Measurements from ENCODE around the gene PLXNA1.

PLXNA1 gene

DNA sequence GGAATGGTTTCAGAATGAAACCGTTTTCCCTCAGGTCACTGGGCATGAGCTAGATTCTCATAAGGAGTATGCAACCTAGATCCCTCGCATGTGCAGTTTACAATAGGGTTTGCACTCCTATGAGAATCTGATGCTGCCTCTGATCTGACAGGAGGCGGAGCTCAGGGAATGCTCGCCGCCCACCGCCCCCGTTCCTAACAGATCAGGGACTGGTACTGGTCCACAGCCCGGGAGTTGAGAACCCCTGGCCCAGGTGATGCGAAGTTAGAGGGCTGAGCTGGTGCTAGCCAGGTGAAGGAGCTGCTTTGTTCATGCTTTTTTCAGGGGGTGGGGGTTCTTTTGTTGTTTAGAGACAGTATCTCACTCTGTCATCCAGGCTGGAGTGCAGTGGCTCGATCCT lies 15.5 kb upstream of the PLXNA1 start:
- TF ChIP-seq POLR2A (IDR thresholded peaks at IDR 0.05; ENCODE audit: extremely low read depth, insufficient read length), result no peak
- TF ChIP-seq, protein P1, sequence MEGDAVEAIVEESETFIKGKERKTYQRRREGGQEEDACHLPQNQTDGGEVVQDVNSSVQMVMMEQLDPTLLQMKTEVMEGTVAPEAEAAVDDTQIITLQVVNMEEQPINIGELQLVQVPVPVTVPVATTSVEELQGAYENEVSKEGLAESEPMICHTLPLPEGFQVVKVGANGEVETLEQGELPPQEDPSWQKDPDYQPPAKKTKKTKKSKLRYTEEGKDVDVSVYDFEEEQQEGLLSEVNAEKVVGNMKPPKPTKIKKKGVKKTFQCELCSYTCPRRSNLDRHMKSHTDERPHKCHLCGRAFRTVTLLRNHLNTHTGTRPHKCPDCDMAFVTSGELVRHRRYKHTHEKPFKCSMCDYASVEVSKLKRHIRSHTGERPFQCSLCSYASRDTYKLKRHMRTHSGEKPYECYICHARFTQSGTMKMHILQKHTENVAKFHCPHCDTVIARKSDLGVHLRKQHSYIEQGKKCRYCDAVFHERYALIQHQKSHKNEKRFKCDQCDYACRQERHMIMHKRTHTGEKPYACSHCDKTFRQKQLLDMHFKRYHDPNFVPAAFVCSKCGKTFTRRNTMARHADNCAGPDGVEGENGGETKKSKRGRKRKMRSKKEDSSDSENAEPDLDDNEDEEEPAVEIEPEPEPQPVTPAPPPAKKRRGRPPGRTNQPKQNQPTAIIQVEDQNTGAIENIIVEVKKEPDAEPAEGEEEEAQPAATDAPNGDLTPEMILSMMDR (IDR thresholded peaks at IDR 0.05; ENCODE audit: low read depth, low read length), result no peak
- TF ChIP-seq MYC (IDR thresholded peaks at IDR 0.05; ENCODE audit: low read depth, low read length), result no peak
- TF ChIP-seq, protein P2, sequence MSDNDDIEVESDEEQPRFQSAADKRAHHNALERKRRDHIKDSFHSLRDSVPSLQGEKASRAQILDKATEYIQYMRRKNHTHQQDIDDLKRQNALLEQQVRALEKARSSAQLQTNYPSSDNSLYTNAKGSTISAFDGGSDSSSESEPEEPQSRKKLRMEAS (IDR thresholded peaks at IDR 0.05; ENCODE audit: low read depth, low read length), result no peak
- H3K4me3 ChIP-seq (ENCODE audit: low read depth, low read length), result no peak overlapping the region
- DNase-seq (ENCODE audit: low read depth), result no peak

DNA sequence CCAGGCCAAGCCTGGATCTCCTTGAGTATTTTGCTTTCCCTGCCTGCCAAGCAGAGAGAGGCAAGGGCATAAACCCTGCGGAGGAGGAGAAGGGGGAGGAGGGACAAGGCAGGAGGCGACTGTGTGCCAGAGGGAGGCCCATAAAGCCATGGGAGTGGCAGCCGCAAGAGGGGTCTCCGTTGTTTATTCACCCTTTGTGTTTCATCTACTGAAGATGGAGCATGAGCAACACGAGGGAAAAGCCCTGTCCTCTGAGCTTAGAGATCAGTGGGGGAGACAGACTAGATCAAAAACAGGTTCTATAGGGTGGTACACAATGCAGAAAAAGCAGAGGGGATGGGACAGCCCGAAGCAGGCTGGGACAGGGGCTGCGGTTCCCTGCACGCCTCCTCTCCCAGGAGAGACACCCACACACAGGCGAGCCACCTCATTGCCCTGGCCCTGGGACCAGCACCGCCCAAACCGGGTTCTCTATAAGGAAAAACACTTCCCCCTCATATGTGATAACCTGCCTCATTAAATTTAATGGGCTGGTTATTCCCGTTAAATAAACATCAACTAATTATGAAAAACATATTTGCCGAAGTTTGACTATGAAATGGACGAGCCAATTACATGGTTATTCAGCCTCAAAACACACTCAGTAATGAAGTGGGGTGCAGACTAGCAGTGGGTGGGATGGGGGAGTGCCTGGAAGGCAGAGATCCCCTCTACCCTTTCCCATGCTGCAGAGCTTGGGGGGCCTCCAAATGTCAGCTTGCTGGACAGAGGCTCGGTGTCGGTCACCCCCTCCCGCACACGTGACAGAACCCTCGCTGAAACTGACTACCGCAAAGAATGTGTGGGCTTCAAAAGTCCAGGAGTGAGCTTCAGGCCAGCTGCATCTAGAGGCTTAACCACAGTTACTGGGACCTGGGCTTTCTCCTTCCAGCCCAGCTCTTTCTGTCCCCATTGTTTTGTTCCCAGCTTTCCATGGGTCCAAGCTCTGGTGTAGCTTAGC lies 14.2 kb upstream of the PLXNA1 start:
- no peak for DNase-seq (ENCODE audit: low read depth)
- no peak for TF ChIP-seq MYC (IDR thresholded peaks at IDR 0.05; ENCODE audit: low read depth, low read length)
- TF ChIP-seq, protein P2 (IDR thresholded peaks at IDR 0.05; ENCODE audit: low read depth, low read length), result no peak
- TF ChIP-seq POLR2A (IDR thresholded peaks at IDR 0.05; ENCODE audit: extremely low read depth, insufficient read length), result no peak
- TF ChIP-seq, protein P1 (IDR thresholded peaks at IDR 0.05; ENCODE audit: low read depth, low read length), result no peak
- H3K4me3 ChIP-seq (ENCODE audit: low read depth, low read length), result no peak overlapping the region

DNA sequence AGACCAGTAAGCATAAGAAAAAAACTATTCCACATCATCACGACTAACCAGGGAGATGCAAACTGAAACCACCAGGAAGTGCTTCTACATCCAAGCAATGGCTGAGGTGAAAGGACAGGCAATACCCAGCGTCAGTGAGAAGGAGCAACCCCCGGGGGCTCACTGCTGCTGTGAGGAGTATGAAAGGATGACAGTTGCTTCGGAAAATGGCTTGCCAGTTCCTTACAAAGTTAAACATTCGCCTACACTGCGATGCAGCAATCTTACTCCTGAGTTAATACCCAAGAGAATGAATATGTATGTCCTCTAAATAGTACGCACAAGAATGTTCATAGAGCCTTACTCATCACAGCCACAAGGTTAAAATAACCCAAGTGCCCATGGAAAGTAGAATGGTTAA lies 13.3 kb upstream of the PLXNA1 start:
- TF ChIP-seq POLR2A (IDR thresholded peaks at IDR 0.05; ENCODE audit: extremely low read depth, insufficient read length) (no peak), MYC (IDR thresholded peaks at IDR 0.05; ENCODE audit: low read depth, low read length) (no peak)
- TF ChIP-seq, protein P2 (IDR thresholded peaks at IDR 0.05; ENCODE audit: low read depth, low read length), result no peak
- TF ChIP-seq, protein P1 (IDR thresholded peaks at IDR 0.05; ENCODE audit: low read depth, low read length), result no peak
- DNase-seq (ENCODE audit: low read depth), result no peak
- H3K4me3 ChIP-seq (ENCODE audit: low read depth, low read length), result no peak overlapping the region

DNA sequence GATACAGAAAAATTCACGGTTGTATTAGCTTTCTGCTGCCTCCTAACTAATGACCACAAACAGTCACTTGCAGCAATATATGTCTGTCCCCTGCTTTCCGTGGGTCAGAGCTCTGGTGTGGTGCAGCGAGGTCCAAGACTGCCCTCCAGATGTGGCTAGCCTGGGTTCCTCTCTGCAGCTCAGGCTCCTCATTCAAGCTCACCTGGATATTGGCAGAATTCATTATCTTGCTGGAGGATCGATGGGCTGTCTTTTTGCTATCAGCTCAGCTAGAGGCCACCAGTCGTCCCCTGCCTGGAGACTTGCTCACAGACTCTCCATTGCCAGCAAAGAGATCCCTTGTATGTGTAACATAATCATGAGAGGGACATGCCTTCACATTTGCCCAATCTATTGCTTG lies 12.8 kb upstream of the PLXNA1 start:
- no peak for DNase-seq (ENCODE audit: low read depth)
- TF ChIP-seq, protein P1 (IDR thresholded peaks at IDR 0.05; ENCODE audit: low read depth, low read length), result no peak
- TF ChIP-seq, protein P2 (IDR thresholded peaks at IDR 0.05; ENCODE audit: low read depth, low read length), result no peak
- no peak for TF ChIP-seq MYC (IDR thresholded peaks at IDR 0.05; ENCODE audit: low read depth, low read length)
- no peak for TF ChIP-seq POLR2A (IDR thresholded peaks at IDR 0.05; ENCODE audit: extremely low read depth, insufficient read length)
- no peak overlapping the region for H3K4me3 ChIP-seq (ENCODE audit: low read depth, low read length)

DNA sequence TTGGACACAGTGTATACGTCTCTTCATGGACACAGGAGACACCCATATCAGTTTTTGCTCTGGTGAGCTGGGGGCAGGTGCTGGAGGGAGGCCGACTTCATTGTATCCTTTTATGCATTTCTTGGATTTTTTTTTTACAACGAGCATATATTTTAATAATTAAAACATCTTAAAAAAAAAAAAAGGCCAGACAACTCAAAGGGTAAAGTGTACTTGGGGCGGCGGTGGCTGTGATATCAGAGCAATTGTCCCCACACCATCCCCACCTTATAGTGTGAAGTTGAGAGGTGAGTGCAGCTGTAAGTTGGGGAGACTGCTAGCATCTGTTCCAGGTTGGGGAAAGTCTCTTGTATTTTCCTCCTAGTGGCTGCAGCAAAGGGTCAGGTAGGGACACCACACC lies 12.0 kb upstream of the PLXNA1 start:
- no peak for TF ChIP-seq POLR2A (IDR thresholded peaks at IDR 0.05; ENCODE audit: extremely low read depth, insufficient read length)
- TF ChIP-seq, protein P1 (IDR thresholded peaks at IDR 0.05; ENCODE audit: low read depth, low read length), result no peak
- TF ChIP-seq MYC (IDR thresholded peaks at IDR 0.05; ENCODE audit: low read depth, low read length), result no peak
- TF ChIP-seq, protein P2 (IDR thresholded peaks at IDR 0.05; ENCODE audit: low read depth, low read length), result no peak
- no peak for DNase-seq (ENCODE audit: low read depth)
- no peak overlapping the region for H3K4me3 ChIP-seq (ENCODE audit: low read depth, low read length)
